H1 (cell line): ENCODE measurements around the gene CARM1. TPM values are rescaled to one million over a fixed set of nuclear protein-coding genes. Genes with fewer than 3 reads are reported as not detected.

Experiments used
- CTCF ChIA-PET: fragments of 300-600 bp; sonication (Branson Sonifier 250); formaldehyde crosslinking; loops from one replicate; lab custom pipeline; 2021; ENCODE audit not compliant: partially characterized antibody; lab: Charles Lee
- POLR2A ChIA-PET: fragments of 300-600 bp; sonication (Branson Sonifier 250); formaldehyde crosslinking; loops from one replicate; lab custom pipeline; 2021; ENCODE audit warnings: inconsistent platforms; ENCODE audit not compliant: partially characterized antibody; lab: Charles Lee
- DNase-seq, 2 experiments: peaks; one replicate each; pipeline versions ENCODE4 v3.0.0 to v3.0.0-alpha.2; 2010 to 2022; ENCODE audit warnings: low spot score in 2 of 2, low read depth in 1 of 2, mixed read lengths in 1 of 2
- FAIRE-seq: peaks from 2 replicates; lab custom pipeline; 2011; peaks lifted over from hg19 to GRCh38; lab: Jason Lieb, UNC
- H2AFZ ChIP-seq: 2 replicates; pipeline ENCODE4 v1.8.1; 2012; ENCODE audit warnings: low read length, inconsistent platforms
- H2AK5ac ChIP-seq: 2 replicates; pipeline ENCODE4 v1.6.1; 2013; ENCODE audit warnings: low read depth, low read length
- H2BK120ac ChIP-seq: replicated peaks from 2 replicates; pipeline ENCODE3; 2013; ENCODE audit warnings: low read depth, low read length, inconsistent platforms
- H2BK12ac ChIP-seq: 2 replicates; pipeline ENCODE4 v1.6.1; 2013; ENCODE audit warnings: low read depth, low read length
- H2BK15ac ChIP-seq: 2 replicates; pipeline ENCODE4 v1.6.1; 2013; ENCODE audit warnings: low read length
- H2BK20ac ChIP-seq: 2 replicates; pipeline ENCODE4 v1.6.1; 2013; ENCODE audit warnings: low read length
- H2BK5ac ChIP-seq: 2 replicates; pipeline ENCODE4 v1.6.1; 2013; ENCODE audit warnings: low read depth, low read length
- H3K14ac ChIP-seq: 2 replicates; pipeline ENCODE4 v1.6.1; 2013; ENCODE audit warnings: inconsistent platforms; ENCODE audit not compliant: insufficient read length
- H3K18ac ChIP-seq: 2 replicates; pipeline ENCODE4 v1.6.1; 2013; ENCODE audit warnings: low read length; ENCODE audit errors: extremely low read depth
- H3K23ac ChIP-seq: 2 replicates; pipeline ENCODE4 v1.6.1; 2013; ENCODE audit warnings: inconsistent platforms; ENCODE audit not compliant: insufficient read length
- H3K23me2 ChIP-seq: 2 replicates; pipeline ENCODE4 v1.6.1; 2013; ENCODE audit warnings: low read depth, low read length
- H3K27ac ChIP-seq: 2 replicates; pipeline ENCODE4 v1.6.1; 2011; ENCODE audit warnings: low read depth, low read length, inconsistent platforms
- H3K27me3 ChIP-seq, 4 experiments: replicated peaks in 1 of 4; 1 replicate in 1 of 4; 2 replicates in 3 of 4; pipeline versions ENCODE4 v1.6.1 to v1.8.1; 2011 to 2013; ENCODE audit warnings: low read length in 3 of 4, mild to moderate bottlenecking in 3 of 4, inconsistent platforms in 2 of 4, mixed read lengths in 2 of 4, moderate library complexity in 1 of 4; ENCODE audit not compliant: control insufficient read depth in 3 of 4, insufficient read depth in 3 of 4; ENCODE audit errors: extremely low read depth in 1 of 4
- H3K36me3 ChIP-seq, 4 experiments: 2 replicates each; pipeline versions ENCODE4 v1.6.1 to v1.8.1; 2011 to 2013; ENCODE audit warnings: mild to moderate bottlenecking in 4 of 4, low read length in 3 of 4, moderate library complexity in 2 of 4, control low read depth in 1 of 4, inconsistent platforms in 1 of 4; ENCODE audit not compliant: insufficient read depth in 4 of 4, control insufficient read depth in 2 of 4
- H3K4ac ChIP-seq: replicated peaks from 2 replicates; pipeline ENCODE3; 2013; ENCODE audit warnings: low read length, low read depth, mixed read lengths, inconsistent platforms; ENCODE audit not compliant: insufficient read length
- H3K4me1 ChIP-seq, 4 experiments: replicated peaks in 1 of 4; 1 replicate in 1 of 4; 2 replicates in 3 of 4; pipeline versions ENCODE4 v1.6.1 to v1.8.1; 2011 to 2013; ENCODE audit warnings: low read length in 3 of 4, inconsistent platforms in 2 of 4, mixed read lengths in 1 of 4; ENCODE audit not compliant: insufficient read depth in 4 of 4, control insufficient read depth in 3 of 4
- H3K4me2 ChIP-seq, 2 experiments: 2 replicates each; pipeline versions ENCODE4 v1.6.1 to v1.8.1; 2011 to 2013; ENCODE audit warnings: low read depth in 2 of 2, low read length in 2 of 2, control low read depth in 1 of 2, inconsistent platforms in 1 of 2, mild to moderate bottlenecking in 1 of 2; ENCODE audit not compliant: insufficient read depth in 1 of 2
- H3K4me3 ChIP-seq, 4 experiments: fragments of 200-600, 300-600 bp in 1 of 4; sonication (generic), shearing (Covaris generic), sonication (Bioruptor Twin) in 1 of 4; 2 replicates each; pipeline versions ENCODE4 v1.5.1 to v1.8.1; 2011 to 2016; ENCODE audit warnings: low read length in 4 of 4, low read depth in 3 of 4, control low read depth in 2 of 4, inconsistent platforms in 2 of 4, mild to moderate bottlenecking in 2 of 4, mixed read lengths in 1 of 4, moderate library complexity in 1 of 4; ENCODE audit not compliant: insufficient read depth in 2 of 4; ENCODE audit errors: extremely low read depth in 1 of 4
- H3K56ac ChIP-seq: replicated peaks from 2 replicates; pipeline ENCODE3; 2013; ENCODE audit warnings: low read depth, mild to moderate bottlenecking, mixed read lengths, low read length, inconsistent platforms; ENCODE audit not compliant: insufficient read length
- H3K79me1 ChIP-seq: 2 replicates; pipeline ENCODE4 v1.6.1; 2013; ENCODE audit warnings: low read depth, low read length, control low read depth
- H3K79me2 ChIP-seq, 2 experiments: 2 replicates each; pipeline versions ENCODE4 v1.6.1 to v1.8.1; 2012 to 2013; ENCODE audit warnings: low read length in 2 of 2, mild to moderate bottlenecking in 2 of 2, inconsistent platforms in 1 of 2; ENCODE audit not compliant: insufficient read depth in 2 of 2, control insufficient read depth in 1 of 2
- H3K9ac ChIP-seq, 4 experiments: replicated peaks in 1 of 4; 1 replicate in 1 of 4; 2 replicates in 3 of 4; pipeline versions ENCODE4 v1.6.1 to v1.8.1; 2011 to 2013; ENCODE audit warnings: low read depth in 3 of 4, low read length in 3 of 4, control low read depth in 2 of 4, mild to moderate bottlenecking in 2 of 4, moderate library complexity in 2 of 4, inconsistent platforms in 1 of 4; ENCODE audit errors: extremely low read depth in 1 of 4
- H3K9me3 ChIP-seq, 2 experiments: 2 replicates each; pipeline versions ENCODE4 v1.6.1 to v1.8.1; 2012 to 2013; ENCODE audit warnings: mild to moderate bottlenecking in 2 of 2, moderate library complexity in 2 of 2, control low read depth in 1 of 2, inconsistent platforms in 1 of 2, low read depth in 1 of 2, low read length in 1 of 2, mixed read lengths in 1 of 2; ENCODE audit not compliant: insufficient read depth in 2 of 2
- H4K20me1 ChIP-seq, 2 experiments: replicated peaks in 1 of 2; 2 replicates each; pipeline versions ENCODE3 to v1.8.1; 2011 to 2013; ENCODE audit warnings: inconsistent platforms in 2 of 2, low read length in 2 of 2, mild to moderate bottlenecking in 1 of 2; ENCODE audit not compliant: insufficient read depth in 2 of 2, control insufficient read depth in 1 of 2
- H4K5ac ChIP-seq: 2 replicates; pipeline ENCODE4 v1.6.1; 2013; ENCODE audit warnings: low read length, low read depth, mixed read lengths, inconsistent platforms; ENCODE audit not compliant: insufficient read length
- H4K8ac ChIP-seq: 2 replicates; pipeline ENCODE4 v1.8.0; 2013; ENCODE audit warnings: mild to moderate bottlenecking, moderate library complexity, low read length, inconsistent platforms; ENCODE audit not compliant: insufficient read depth; ENCODE audit errors: extremely low read depth
- H4K91ac ChIP-seq: replicated peaks from 2 replicates; pipeline ENCODE3; 2013; ENCODE audit warnings: low read length, mixed read lengths, inconsistent platforms; ENCODE audit not compliant: insufficient read length
- CREB1 ChIP-seq: IDR thresholded peaks from 2 replicates; pipeline ENCODE4 v1.6.1; 2012; ENCODE audit warnings: inconsistent platforms
- CTCF ChIP-seq, 3 experiments: IDR thresholded peaks; 1 replicate in 2 of 3; 2 replicates in 1 of 3; pipeline versions ENCODE4 v1.5.1 to v1.6.1; 2011; ENCODE audit warnings: low read length in 3 of 3, mild to moderate bottlenecking in 3 of 3, inconsistent platforms in 2 of 3, low read depth in 1 of 3, moderate library complexity in 1 of 3; ENCODE audit not compliant: insufficient read depth in 1 of 3; ENCODE audit errors: control extremely low read depth in 1 of 3
- EGR1 ChIP-seq: IDR thresholded peaks from 2 replicates; pipeline ENCODE4 v1.6.1; 2011; ENCODE audit warnings: low read depth, low read length, borderline replicate concordance
- HDAC2 ChIP-seq, 2 experiments: fragments of 300-600 bp in 1 of 2; sonication (generic) in 1 of 2; IDR thresholded peaks; 2 replicates each; pipeline ENCODE4 v1.6.1; 2011 to 2012; ENCODE audit warnings: low read depth in 2 of 2, low read length in 2 of 2, mild to moderate bottlenecking in 2 of 2, moderate library complexity in 2 of 2, borderline replicate concordance in 1 of 2, inconsistent platforms in 1 of 2
- MAX ChIP-seq: IDR thresholded peaks from 2 replicates; pipeline ENCODE4 v1.6.1; 2012; ENCODE audit warnings: inconsistent platforms
- POLR2AphosphoS5 ChIP-seq: IDR thresholded peaks from 2 replicates; pipeline ENCODE4 v1.6.1; 2011; ENCODE audit warnings: low read depth, low read length
- RAD21 ChIP-seq, 2 experiments: IDR thresholded peaks in 1 of 2; conservative IDR thresholded peaks in 1 of 2; 2 replicates each; pipeline ENCODE4 v1.6.1; 2011; ENCODE audit warnings: low read depth in 2 of 2, low read length in 2 of 2, improper control_type of control experiment in 1 of 2, inconsistent platforms in 1 of 2, mild to moderate bottlenecking in 1 of 2, moderate library complexity in 1 of 2
- SIRT6 ChIP-seq: IDR thresholded peaks from one replicate; pipeline ENCODE4 v1.7.1; 2012; ENCODE audit warnings: low read length, inconsistent platforms
- WGBS, 2 experiments: shearing (Covaris generic) in 1 of 2; methylation state at CpG; one replicate each; pipeline versions ENCODE4 v1.1.6 to v1.1.7; 2013 to 2015; ENCODE audit warnings: low lambda C conversion rate in 2 of 2, mixed read lengths in 2 of 2, inconsistent platforms in 1 of 2, low coverage in 1 of 2, missing lambda C conversion rate in 1 of 2; ENCODE audit not compliant: insufficient replicate concordance in 2 of 2, insufficient coverage in 1 of 2, insufficient read length in 1 of 2; ENCODE audit errors: extremely low coverage in 1 of 2, missing lambda C conversion rate in 1 of 2; 5-methylcytosine and 5-hydroxymethylcytosine counted together
- polyA plus RNA-seq, 7 experiments: library from polyadenylated mRNA; depleted of rRNA in 3 of 7; stranded (reverse) in 5 of 7; unstranded in 2 of 7; fragments of >200 nt in 5 of 7; fragments of 200-250 nt in 2 of 7; gene quantifications; 1 replicate in 5 of 7; 2 replicates in 1 of 7; 4 replicates in 1 of 7; pipeline versions ENCODE4 v1.2.1 to v1.2.3, GENCODE V29; 2011 to 2013; ENCODE audit warnings: missing spikeins in 2 of 7, mixed read lengths in 2 of 7
- total RNA-seq: library from RNA; stranded (reverse); fragmentation: NEBNext Ultra II Directional; extraction: Animal tissue kit (Norgen Biotek cat#: 25700); gene quantifications from 2 replicates; pipeline ENCODE4 v1.2.1, GENCODE V29; 2021

Gene CARM1
- total and polyA plus RNA-seq, 2 of the 8 experiments (the other 6 are each of a cell fraction or from before 2014, with no cell fraction given) = 134 to 164 TPM

GRCh38 chr19:10858204-10858828, 13.0 kb upstream of the CARM1 start:
- H3K56ac ChIP-seq = no peak overlapping the region
- no peak overlapping the region for H4K5ac ChIP-seq
- WGBS, 2 experiments = 38% methylated on average over 4 of the region's 4 CpGs; no CpG with 5 or more reads in 1 of the 2 experiments
- no peak overlapping the region for H3K9ac ChIP-seq
- H3K79me1 ChIP-seq = no peaks in the 10 kb centered on the region
- no peak overlapping the region for H2BK12ac ChIP-seq
- H2BK20ac ChIP-seq = no peak overlapping the region
- H3K23me2 ChIP-seq = no peaks in the 10 kb centered on the region
- no peak overlapping the region for H2BK15ac ChIP-seq
- DNase-seq (peak in 1 of 2 experiments; percentile 78), FAIRE-seq (peak; percentile 39)
- H2BK5ac ChIP-seq = no peak overlapping the region
- H2AFZ ChIP-seq = 0 out of 2 replicates have a peak overlapping the region, but pooled peaks have one; percentile 23
- H3K27ac ChIP-seq = no peak overlapping the region
- H2BK120ac ChIP-seq = no peak overlapping the region
- POLR2A ChIA-PET = interaction anchor here (1.2 to 1.9 kb wide), 5 partner anchors 13 to 288 kb away, joined by 3 to 13 read pairs (median 4); partner anchors contain the start of genes CARM1 and TMED1
- H3K23ac ChIP-seq = no peak overlapping the region
- H3K18ac ChIP-seq = no peak overlapping the region
- no peaks in the 10 kb centered on the region for H4K20me1 ChIP-seq
- CTCF ChIA-PET = interaction anchor here (0.5 to 21.2 kb wide), 28 partner anchors 7 to 510 kb away, joined by 3 to 249 read pairs (median 4); partner anchors contain the start of gene TMED1
- no peaks in the 10 kb centered on the region for H3K4me1 ChIP-seq
- H3K14ac ChIP-seq = no peak overlapping the region
- H3K4ac ChIP-seq = no peak overlapping the region
- no peak overlapping the region for H4K8ac ChIP-seq
- H3K4me3 ChIP-seq = no peak overlapping the region
- no peaks in the 10 kb centered on the region for H3K9me3 ChIP-seq
- no peak overlapping the region for H2AK5ac ChIP-seq
- no peaks in the 10 kb centered on the region for H3K36me3 ChIP-seq
- H4K91ac ChIP-seq = no peak overlapping the region
- H3K79me2 ChIP-seq = no peaks in the 10 kb centered on the region
- no peaks in the 10 kb centered on the region; a peak in 1 of 7 replicates for H3K27me3 ChIP-seq
- H3K4me2 ChIP-seq = no peak overlapping the region
- TF ChIP-seq CREB1 (peak; percentile 74), HDAC2 (IDR thresholded peaks at IDR 0.05; ENCODE audit: borderline replicate concordance in 1 of 2, low read depth in 2 of 2, low read length in 2 of 2) (no peak), RAD21 (IDR thresholded peaks at IDR 0.05 in 1 of 2, conservative IDR thresholded peaks at IDR 0.05 in 1 of 2; ENCODE audit: low read depth in 2 of 2, low read length in 2 of 2) (peak; percentile 57 to 62), EGR1 (no peak), MAX (0 out of 2 replicates have a peak, but pooled peaks have one; percentile 21), CTCF (IDR thresholded peaks at IDR 0.05; ENCODE audit: control extremely low read depth in 1 of 3, insufficient read depth in 1 of 3, low read depth in 1 of 3, low read length in 3 of 3) (peak; percentile 83 to 98 (median 93)), SIRT6 (no peak), POLR2AphosphoS5 (no peak)
